Left lung (tissue), 10 donors: Measurements from ENCODE around the gene GLIPR1L2. TPM values are rescaled to one million over a fixed set of nuclear protein-coding genes. Genes with fewer than 3 reads are reported as not detected.

ENCODE experiments used
- ATAC-seq: fragments of 200-7000 bp; cut with Tn5 transposase; one replicate; pipeline ENCODE4 v1.9.1; 2020; ENCODE audit warnings: moderate library complexity
- DNase-seq, 4 donors: peaks; one replicate each; pipeline ENCODE4 v3.0.0-alpha.2; 2013 to 2020
- H3K27ac ChIP-seq, 2 donors: fragments of 200-600 bp; sonication (generic) in 1 of 2; one replicate each; pipeline versions ENCODE4 v1.5.0 to v1.8.0; 2020 to 2021
- H3K27me3 ChIP-seq, 2 donors: fragments of 200-600 bp; sonication (generic) in 1 of 2; one replicate each; pipeline versions ENCODE4 v1.5.0 to v1.8.0; 2020 to 2021
- H3K36me3 ChIP-seq, 2 donors: fragments of 200-600 bp; sonication (generic) in 1 of 2; one replicate each; pipeline versions ENCODE4 v1.5.0 to v1.8.0; 2020 to 2021
- H3K4me1 ChIP-seq, 2 donors: fragments of 200-600 bp; one replicate each; pipeline ENCODE4 v1.8.0; 2021
- H3K4me3 ChIP-seq, 2 donors: fragments of 200-600 bp; sonication (generic) in 1 of 2; one replicate each; pipeline versions ENCODE4 v1.5.0 to v1.8.0; 2020 to 2021; ENCODE audit warnings: mild to moderate bottlenecking in 1 of 2
- H3K9me3 ChIP-seq, 2 donors: fragments of 200-600 bp; sonication (generic) in 1 of 2; one replicate each; pipeline versions ENCODE4 v1.5.0 to v1.8.0; 2020 to 2021
- CTCF ChIP-seq, 2 donors: fragments of 200-600 bp; sonication (generic) in 1 of 2; IDR thresholded peaks; one replicate each; pipeline versions ENCODE4 v1.5.0 to v1.8.0; 2021; ENCODE audit warnings: antibody characterized with exemption in 2 of 2
- intact Hi-C, 2 donors: fragments of 100-400 bp; cut with DNase I; formaldehyde crosslinking; loops; one replicate each; pipeline versions ENCODE4 v1.11.2 to v1.14.2; 2022
- polyA plus RNA-seq, 6 donors: library from polyadenylated mRNA; unstranded; fragments of 120-200 nt; gene quantifications; one replicate each; pipeline ENCODE4 v1.2.1, GENCODE V29; 2013; ENCODE audit not compliant: insufficient read length in 6 of 6
- total RNA-seq, 2 donors: library from RNA; stranded (reverse); fragmentation: NEBNext Ultra II Directional; extraction: Animal tissue kit (Norgen Biotek cat#: 25700); gene quantifications; one replicate each; pipeline ENCODE4 v1.2.1, GENCODE V29; 2021
- donor health status: DM: no; HTN: yes; CAD: no.
- donor health status: DM: no; HTN: no; CAD: no.

The GLIPR1L2 gene
- total and polyA plus RNA-seq, 8 donors = 0.52 to 3.0 (median 1.7) TPM

GRCh38 chr12:75419841-75420240 is 29.0 kb downstream of the GLIPR1L2 start:
- DNase-seq = no peak
- no peaks in the 10 kb centered on the region for H3K36me3 ChIP-seq
- intact Hi-C loops = no loop called here
- H3K4me1 ChIP-seq = no peaks in the 10 kb centered on the region
- no peak overlapping the region for H3K4me3 ChIP-seq
- TF ChIP-seq CTCF (IDR thresholded peaks at IDR 0.05) = no peak
- no peak overlapping the region for H3K27ac ChIP-seq
- no peaks in the 10 kb centered on the region for H3K9me3 ChIP-seq
- no peak for ATAC-seq
- no peaks in the 10 kb centered on the region for H3K27me3 ChIP-seq

GRCh38 chr12:75427491-75427890 is 36.6 kb downstream of the GLIPR1L2 start:
- Histone ChIP-seq H3K27ac (no peak overlapping the region), H3K4me3 (no peak overlapping the region), H3K9me3 (peaks cover 0 to 22% of the 10 kb centered on the region in 2 donors), H3K4me1 (no peaks in the 10 kb centered on the region), H3K27me3 (no peaks in the 10 kb centered on the region), H3K36me3 (no peaks in the 10 kb centered on the region)
- ATAC-seq (no peak), DNase-seq (no peak)
- intact Hi-C loops = no loop called here
- TF ChIP-seq CTCF (IDR thresholded peaks at IDR 0.05) = no peak

- TF ChIP-seq CTCF (IDR thresholded peaks at IDR 0.05) = no peak
- intact Hi-C loops = no loop called here
- DNase-seq (no peak), ATAC-seq (no peak)
- Histone ChIP-seq H3K27me3 (no peaks in the 10 kb centered on the region), H3K36me3 (no peaks in the 10 kb centered on the region), H3K27ac (no peak overlapping the region), H3K4me3 (no peak overlapping the region), H3K4me1 (no peaks in the 10 kb centered on the region), H3K9me3 (peaks cover 0 to 22% of the 10 kb centered on the region in 2 donors)
These were observed 37.9 kb downstream of the GLIPR1L2 start for GRCh38 chr12:75428767-75429166.

- no peaks in the 10 kb centered on the region for H3K27me3 ChIP-seq
- TF ChIP-seq CTCF (IDR thresholded peaks at IDR 0.05) = no peak
- intact Hi-C loops = no loop called here
- no peak overlapping the region for H3K4me3 ChIP-seq
- ATAC-seq (no peak), DNase-seq (no peak)
- H3K36me3 ChIP-seq = no peaks in the 10 kb centered on the region
- peaks cover 0 to 25% of the 10 kb centered on the region in 2 donors for H3K9me3 ChIP-seq
- H3K4me1 ChIP-seq = no peaks in the 10 kb centered on the region
- H3K27ac ChIP-seq = no peak overlapping the region
These were observed 42.0 kb downstream of the GLIPR1L2 start for GRCh38 chr12:75432924-75433323.

- Histone ChIP-seq H3K27ac (no peak overlapping the region), H3K4me1 (no peaks in the 10 kb centered on the region), H3K9me3 (peaks cover 0 to 12% of the 10 kb centered on the region in 2 donors), H3K27me3 (no peaks in the 10 kb centered on the region), H3K36me3 (no peaks in the 10 kb centered on the region), H3K4me3 (no peak overlapping the region)
- no peak for DNase-seq
- intact Hi-C loops = no loop called here
- ATAC-seq = peak; percentile 68
- peak in 1 of 2 donors; percentile 20 for TF ChIP-seq CTCF (IDR thresholded peaks at IDR 0.05)
These were observed 46.7 kb downstream of the GLIPR1L2 start for GRCh38 chr12:75437564-75437963.
